Fibroblast of lung (primary cell): ENCODE measurements around the gene RHBDF2. TPM values are rescaled to one million over a fixed set of nuclear protein-coding genes. Genes with fewer than 3 reads are reported as not detected.
A peak's percentile ranks its signal among the peaks of the same experiment; 100 is the strongest.
"Not testable (repeated sequence)": the region's sequence is repeated elsewhere in the genome, so short reads cannot be mapped to it uniquely, and the experiment has no call there.

Source experiments
- DNase-seq, 2 donors: peaks; one replicate each; pipeline versions ENCODE4 v3.0.0 to v3.0.0-alpha.2; 2010; ENCODE audit warnings: low read depth in 2 of 2
- H2AFZ ChIP-seq: 2 replicates; pipeline ENCODE4 v1.5.1; 2012; ENCODE audit warnings: low read length, control low read depth, inconsistent platforms
- H3K27ac ChIP-seq: 2 replicates; pipeline ENCODE4 v1.5.1; 2011; ENCODE audit warnings: low read length, control low read depth; ENCODE audit not compliant: insufficient read depth
- H3K27me3 ChIP-seq: 2 replicates; pipeline ENCODE4 v1.5.1; 2011; ENCODE audit warnings: mild to moderate bottlenecking, low read length; ENCODE audit not compliant: control insufficient read depth, insufficient read depth
- H3K36me3 ChIP-seq: 2 replicates; pipeline ENCODE4 v1.5.1; 2011; ENCODE audit warnings: low read length; ENCODE audit not compliant: control insufficient read depth, insufficient read depth
- H3K4me1 ChIP-seq: 2 replicates; pipeline ENCODE4 v1.5.1; 2011; ENCODE audit warnings: low read length; ENCODE audit not compliant: control insufficient read depth, insufficient read depth; ENCODE audit errors: extremely low read depth
- H3K4me2 ChIP-seq: 2 replicates; pipeline ENCODE4 v1.5.1; 2011; ENCODE audit warnings: low read length, control low read depth; ENCODE audit not compliant: insufficient read depth; ENCODE audit errors: extremely low read depth
- H3K4me3 ChIP-seq, 4 experiments: fragments of 200-600 bp in 1 of 4; sonication (generic) in 1 of 4; replicated peaks in 1 of 4; 2 replicates each; pipeline ENCODE4 v1.5.1; 2011 to 2016; ENCODE audit warnings: low read length in 4 of 4, low read depth in 3 of 4, mild to moderate bottlenecking in 3 of 4, control low read depth in 2 of 4, inconsistent platforms in 1 of 4, mixed read lengths in 1 of 4; ENCODE audit not compliant: insufficient read depth in 1 of 4; ENCODE audit errors: control extremely low read depth in 1 of 4
- H3K79me2 ChIP-seq: 2 replicates; pipeline ENCODE4 v1.5.1; 2012; ENCODE audit warnings: mild to moderate bottlenecking, low read length, inconsistent platforms; ENCODE audit not compliant: control insufficient read depth, insufficient read depth
- H3K9ac ChIP-seq: 2 replicates; pipeline ENCODE4 v1.5.1; 2011; ENCODE audit warnings: mild to moderate bottlenecking, low read length, control low read depth; ENCODE audit not compliant: insufficient read depth
- H3K9me3 ChIP-seq: 2 replicates; pipeline ENCODE4 v1.5.1; 2012; ENCODE audit warnings: low read depth, low read length; ENCODE audit not compliant: control insufficient read depth, insufficient read depth
- H4K20me1 ChIP-seq: 2 replicates; pipeline ENCODE4 v1.5.1; 2011; ENCODE audit warnings: low read length; ENCODE audit not compliant: control insufficient read depth, insufficient read depth; ENCODE audit errors: extremely low read depth
- CTCF ChIP-seq, 2 donors: IDR thresholded peaks in 1 of 2; conservative IDR thresholded peaks in 1 of 2; 1 replicate in 1 of 2; 2 replicates in 1 of 2; pipeline ENCODE4 v1.5.1; 2011 to 2012; ENCODE audit warnings: low read length in 2 of 2, control low read depth in 1 of 2, inconsistent platforms in 1 of 2, low read depth in 1 of 2, mild to moderate bottlenecking in 1 of 2
- EZH2 ChIP-seq: IDR thresholded peaks from 2 replicates; pipeline ENCODE4 v1.5.1; 2012; ENCODE audit warnings: low read length, control low read depth, mild to moderate bottlenecking; ENCODE audit errors: missing control alignments
- polyA plus RNA-seq, 2 donors: library from polyadenylated mRNA; depleted of rRNA in 1 of 2; stranded (reverse) in 1 of 2; unstranded in 1 of 2; fragments of >200 nt; gene quantifications; 2 replicates each; pipeline ENCODE4 v1.2.1, GENCODE V29; 2011 to 2012; ENCODE audit warnings: missing spikeins in 1 of 2
- total RNA-seq: library from RNA; depleted of rRNA; stranded (reverse); fragments of >200 nt; gene quantifications from 2 replicates; pipeline ENCODE4 v1.2.1, GENCODE V29; 2014

RHBDF2 gene
- total and polyA plus RNA-seq, 2 donors (not counting 1 experiment from before 2014, with no cell fraction given), result 0.94 to 5.1 TPM

- H3K27ac ChIP-seq, result no peak overlapping the region
- H3K27me3 ChIP-seq, result no peaks in the 10 kb centered on the region
- peak overlapping the region in 2 of 4 experiments; percentile 58 to 63 for H3K4me3 ChIP-seq
- no peak overlapping the region for H2AFZ ChIP-seq
- peaks cover 3% of the 10 kb centered on the region for H3K36me3 ChIP-seq
- H3K9ac ChIP-seq, result no peak overlapping the region
- H3K4me2 ChIP-seq, result peak overlapping the region; percentile 51
- no peaks in the 10 kb centered on the region for H3K79me2 ChIP-seq
- peaks cover 21% of the 10 kb centered on the region for H3K4me1 ChIP-seq
- TF ChIP-seq EZH2 (no peak), CTCF (conservative IDR thresholded peaks at IDR 0.05 in 1 of 2, IDR thresholded peaks at IDR 0.05 in 1 of 2; ENCODE audit: low read depth in 1 of 2, low read length in 2 of 2) (no peak)
- H4K20me1 ChIP-seq, result no peaks in the 10 kb centered on the region
- H3K9me3 ChIP-seq, result no peaks in the 10 kb centered on the region
- DNase-seq, result no peak
Measured at GRCh38 chr17:76535788-76536510, 34.7 kb upstream of the RHBDF2 start.

- no peak for DNase-seq
- H3K79me2 ChIP-seq, result no peaks in the 10 kb centered on the region
- no peak overlapping the region for H3K27ac ChIP-seq
- no peak overlapping the region for H2AFZ ChIP-seq
- no peaks in the 10 kb centered on the region for H3K27me3 ChIP-seq
- H4K20me1 ChIP-seq, result no peaks in the 10 kb centered on the region
- peaks cover 24% of the 10 kb centered on the region for H3K4me1 ChIP-seq
- H3K4me2 ChIP-seq, result no peak overlapping the region
- H3K36me3 ChIP-seq, result peaks cover 3% of the 10 kb centered on the region
- TF ChIP-seq EZH2 (no peak), CTCF (conservative IDR thresholded peaks at IDR 0.05 in 1 of 2, IDR thresholded peaks at IDR 0.05 in 1 of 2; ENCODE audit: low read depth in 1 of 2, low read length in 2 of 2) (no peak)
- H3K9me3 ChIP-seq, result no peaks in the 10 kb centered on the region
- H3K4me3 ChIP-seq, result no peak overlapping the region
- H3K9ac ChIP-seq, result peak overlapping the region; percentile 14
Measured at GRCh38 chr17:76534831-76535732, 33.9 kb upstream of the RHBDF2 start.

- not testable (repeated sequence) for H4K20me1 ChIP-seq, H3K4me3 ChIP-seq, H3K9ac ChIP-seq, H3K9me3 ChIP-seq, DNase-seq, H3K79me2 ChIP-seq, H3K4me2 ChIP-seq, H3K27me3 ChIP-seq, H3K27ac ChIP-seq, H2AFZ ChIP-seq, H3K36me3 ChIP-seq
- peaks cover 33% of the 10 kb centered on the region for H3K4me1 ChIP-seq
Measured at GRCh38 chr17:76533640-76534359, 32.6 kb upstream of the RHBDF2 start.
